M059J (cell line): ENCODE results near the gene BCAR1. TPM values are rescaled to one million over a fixed set of nuclear protein-coding genes. Genes with fewer than 3 reads are reported as not detected.
"Not testable (repeated sequence)": the region's sequence is repeated elsewhere in the genome, so short reads cannot be mapped to it uniquely, and the experiment has no call there.

ENCODE experiments used
- DNase-seq: peaks from one replicate; pipeline ENCODE4 v3.0.0-alpha.2; 2012; ENCODE audit warnings: low read depth
- total RNA-seq: library from RNA; depleted of rRNA; stranded (reverse); fragments of >200 nt; shearing (Covaris generic); gene quantifications from 2 replicates; pipeline ENCODE4 v1.2.3, GENCODE V29; 2014

The BCAR1 gene
- total RNA-seq, 1 experiment from 2014 or later: 80.5 TPM

- not testable (repeated sequence) for DNase-seq
Measured at GRCh38 chr16:75205438-75205837, 46.0 kb downstream of the BCAR1 start.

- not testable (repeated sequence) for DNase-seq
Measured at GRCh38 chr16:75204905-75205304, 46.5 kb downstream of the BCAR1 start.

GRCh38 chr16:75204410-75204758 is 47.0 kb downstream of the BCAR1 start:
- DNase-seq: no peak

- no peak for DNase-seq
Measured at GRCh38 chr16:75203667-75204409, 47.6 kb downstream of the BCAR1 start.

GRCh38 chr16:75203096-75203495 is 48.3 kb downstream of the BCAR1 start:
- no peak for DNase-seq

GRCh38 chr16:75202069-75202590 is 49.3 kb downstream of the BCAR1 start:
- no peak for DNase-seq

- no peak for DNase-seq
Measured at GRCh38 chr16:75198135-75198600, 53.3 kb downstream of the BCAR1 start.

- no peak for DNase-seq
Measured at GRCh38 chr16:75197522-75198134, 53.8 kb downstream of the BCAR1 start.

- no peak for DNase-seq
Measured at GRCh38 chr16:75196836-75197235, 54.6 kb downstream of the BCAR1 start.

- DNase-seq: no peak
Measured at GRCh38 chr16:75195811-75196790, 55.3 kb downstream of the BCAR1 start.

GRCh38 chr16:75193730-75194444 is 57.5 kb downstream of the BCAR1 start:
- DNase-seq: no peak

- DNase-seq: no peak
Measured at GRCh38 chr16:75193265-75193650, 58.2 kb downstream of the BCAR1 start.

- DNase-seq: no peak
Measured at GRCh38 chr16:75192606-75193264, 58.7 kb downstream of the BCAR1 start.

- no peak for DNase-seq
Measured at GRCh38 chr16:75189638-75190245, 61.7 kb downstream of the BCAR1 start.

- DNase-seq: no peak
Measured at GRCh38 chr16:75188832-75189477, 62.5 kb downstream of the BCAR1 start.

- no peak for DNase-seq
Measured at GRCh38 chr16:75181630-75182029, 69.8 kb downstream of the BCAR1 start.

- DNase-seq: no peak
Measured at GRCh38 chr16:75179208-75179607, 72.2 kb downstream of the BCAR1 start.
